GM12874 (cell line): Measurements from ENCODE around the gene GP2.

ENCODE experiments used
- TF ChIP-seq, protein P1 (sequence below): IDR thresholded peaks from 2 replicates; pipeline ENCODE4 v1.5.1; 2011; ENCODE audit warnings: low read depth, mild to moderate bottlenecking, control low read depth, low read length, moderate library complexity; ENCODE audit not compliant: insufficient read depth

The GP2 gene

DNA sequence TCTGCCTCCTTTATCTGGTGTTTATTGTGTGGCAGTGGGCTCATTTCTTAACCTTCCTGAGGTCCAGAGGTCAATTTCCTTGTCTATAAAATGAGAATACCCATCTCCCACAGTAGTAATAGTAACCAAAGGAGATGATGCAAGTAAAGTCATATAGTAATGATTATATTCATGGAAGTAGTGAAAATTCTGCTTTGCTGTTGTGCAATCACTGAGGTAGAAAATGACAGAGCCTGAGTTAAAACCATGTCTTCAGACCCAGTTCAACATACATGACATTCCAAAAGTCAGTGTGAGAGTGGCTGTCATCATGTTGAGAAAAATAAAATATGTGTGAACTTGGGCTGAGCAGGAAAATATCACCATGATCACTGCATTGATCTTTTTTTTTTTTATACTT is 26.1 kb upstream of the GP2 start:
- TF ChIP-seq, protein P1, sequence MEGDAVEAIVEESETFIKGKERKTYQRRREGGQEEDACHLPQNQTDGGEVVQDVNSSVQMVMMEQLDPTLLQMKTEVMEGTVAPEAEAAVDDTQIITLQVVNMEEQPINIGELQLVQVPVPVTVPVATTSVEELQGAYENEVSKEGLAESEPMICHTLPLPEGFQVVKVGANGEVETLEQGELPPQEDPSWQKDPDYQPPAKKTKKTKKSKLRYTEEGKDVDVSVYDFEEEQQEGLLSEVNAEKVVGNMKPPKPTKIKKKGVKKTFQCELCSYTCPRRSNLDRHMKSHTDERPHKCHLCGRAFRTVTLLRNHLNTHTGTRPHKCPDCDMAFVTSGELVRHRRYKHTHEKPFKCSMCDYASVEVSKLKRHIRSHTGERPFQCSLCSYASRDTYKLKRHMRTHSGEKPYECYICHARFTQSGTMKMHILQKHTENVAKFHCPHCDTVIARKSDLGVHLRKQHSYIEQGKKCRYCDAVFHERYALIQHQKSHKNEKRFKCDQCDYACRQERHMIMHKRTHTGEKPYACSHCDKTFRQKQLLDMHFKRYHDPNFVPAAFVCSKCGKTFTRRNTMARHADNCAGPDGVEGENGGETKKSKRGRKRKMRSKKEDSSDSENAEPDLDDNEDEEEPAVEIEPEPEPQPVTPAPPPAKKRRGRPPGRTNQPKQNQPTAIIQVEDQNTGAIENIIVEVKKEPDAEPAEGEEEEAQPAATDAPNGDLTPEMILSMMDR, result no peak

DNA sequence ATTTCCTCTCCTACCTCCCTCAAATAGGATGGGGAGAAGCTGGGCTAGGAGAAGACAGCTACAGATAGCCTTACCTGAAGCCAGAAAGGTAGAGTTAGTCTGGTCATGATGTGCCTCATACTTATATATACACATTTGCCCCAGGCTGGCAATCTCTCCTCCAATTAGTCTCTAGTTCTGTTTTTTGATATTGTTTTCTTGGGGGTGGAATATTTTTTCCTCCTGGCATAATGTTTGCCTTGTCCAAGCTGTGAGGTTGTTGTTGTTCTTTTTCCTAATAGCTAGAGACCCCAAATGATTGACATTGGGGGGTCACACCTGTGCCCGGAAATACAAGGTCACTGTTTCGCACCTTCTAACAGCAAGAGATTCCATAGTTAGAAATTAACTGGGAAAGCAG is 25.3 kb upstream of the GP2 start, which contains the start of gene UMOD:
Gene UMOD (minus strand): TSS at position 101 of the 400 bp plus-strand sequence. CDS start 1,978 bp downstream, outside the sequence.
- TF ChIP-seq, protein P1, result no peak

DNA sequence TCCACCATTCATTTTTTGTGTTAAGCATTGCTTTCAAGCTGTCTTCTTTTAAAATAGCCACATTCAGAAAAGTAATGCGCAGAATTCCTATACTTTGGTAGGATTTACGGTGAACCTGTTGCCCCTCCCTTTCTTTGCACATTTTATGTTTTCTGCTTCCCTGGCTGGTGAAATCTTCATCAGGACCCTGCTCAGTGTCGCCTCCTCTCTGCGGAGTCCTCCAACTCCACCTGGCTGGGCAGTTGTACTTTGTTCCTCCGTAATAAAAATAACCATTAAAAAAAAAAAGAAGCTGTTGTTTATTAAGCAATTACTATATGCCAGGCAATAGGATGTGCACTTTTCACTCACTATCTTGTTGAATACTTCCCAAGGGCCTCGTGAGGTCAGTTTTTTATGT is 22.3 kb upstream of the GP2 start:
- TF ChIP-seq, protein P1, result no peak

DNA sequence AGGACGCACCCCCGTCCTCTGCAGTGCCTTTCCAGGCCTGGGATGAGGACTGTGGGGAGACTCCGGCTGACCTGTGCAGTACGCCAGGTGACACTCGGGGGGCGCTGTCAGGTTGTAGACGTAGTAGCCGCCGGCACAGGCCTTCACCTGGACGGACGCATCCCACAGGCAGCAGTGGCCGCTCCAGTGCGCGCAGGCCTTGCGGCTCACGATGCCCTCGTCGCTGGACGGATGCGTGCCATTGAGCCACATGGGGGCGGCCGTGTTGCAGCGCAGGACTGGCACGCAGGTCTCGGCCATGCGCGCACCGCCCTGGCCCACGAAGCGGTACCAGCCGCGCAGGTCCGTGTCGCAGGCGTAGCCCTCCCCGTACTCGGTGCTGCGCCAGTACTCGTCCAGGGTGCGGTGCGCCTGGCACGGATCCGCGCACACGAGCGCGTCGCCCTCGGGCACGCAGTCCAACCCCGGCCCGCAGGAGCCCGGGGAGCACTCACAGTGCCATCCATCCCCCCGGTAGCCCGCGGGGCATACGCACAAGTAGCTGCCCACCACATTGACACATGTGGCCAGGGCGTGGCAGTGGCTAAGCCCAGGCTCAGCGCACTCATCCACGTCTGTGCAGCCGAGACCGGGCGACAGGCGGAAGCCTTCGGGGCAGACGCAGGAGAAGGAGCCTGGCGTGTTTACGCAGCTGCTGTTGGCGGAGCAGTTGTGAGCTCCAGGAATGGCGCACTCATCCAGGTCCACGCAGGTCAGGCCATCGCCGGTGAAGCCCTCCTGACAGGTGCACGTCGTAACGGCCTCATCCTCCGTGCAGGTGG is 21.3 kb upstream of the GP2 start:
- TF ChIP-seq, protein P1, result peak; percentile 11; the same call in 1 of the 2 replicates

DNA sequence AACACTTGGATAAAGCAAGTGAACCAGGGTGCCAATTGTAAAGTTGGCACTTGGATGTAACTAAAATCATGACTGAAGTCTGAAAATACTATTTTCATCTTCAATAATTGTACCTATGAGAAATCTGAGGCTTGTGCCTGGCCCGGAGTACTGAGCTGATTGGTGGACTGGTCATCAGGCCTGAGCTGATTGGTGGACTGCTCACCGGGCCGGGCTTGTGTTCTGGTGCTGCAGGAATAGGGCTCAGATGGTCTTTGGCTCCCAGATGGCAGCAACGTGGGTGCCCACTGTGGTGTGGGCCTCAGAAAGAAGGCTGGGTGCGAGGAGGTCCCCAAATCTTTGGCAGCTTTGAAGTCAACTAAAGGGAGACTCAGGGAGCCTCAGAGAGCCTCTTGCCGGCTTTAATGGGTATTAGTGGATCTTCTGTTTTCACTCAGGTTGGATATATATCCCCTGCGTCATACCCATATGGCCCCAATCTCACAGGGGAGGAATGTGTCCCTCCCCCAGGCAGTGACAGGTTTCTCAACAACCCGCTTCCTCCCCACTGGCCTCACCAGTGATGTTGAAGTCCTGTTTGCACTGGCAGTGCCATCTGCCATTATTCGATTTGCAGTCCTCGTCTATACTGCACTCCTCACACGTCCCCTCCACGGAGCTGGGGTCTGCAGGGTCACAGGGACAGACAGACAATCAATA is 20.5 kb upstream of the GP2 start:
- TF ChIP-seq, protein P1, result no peak

DNA sequence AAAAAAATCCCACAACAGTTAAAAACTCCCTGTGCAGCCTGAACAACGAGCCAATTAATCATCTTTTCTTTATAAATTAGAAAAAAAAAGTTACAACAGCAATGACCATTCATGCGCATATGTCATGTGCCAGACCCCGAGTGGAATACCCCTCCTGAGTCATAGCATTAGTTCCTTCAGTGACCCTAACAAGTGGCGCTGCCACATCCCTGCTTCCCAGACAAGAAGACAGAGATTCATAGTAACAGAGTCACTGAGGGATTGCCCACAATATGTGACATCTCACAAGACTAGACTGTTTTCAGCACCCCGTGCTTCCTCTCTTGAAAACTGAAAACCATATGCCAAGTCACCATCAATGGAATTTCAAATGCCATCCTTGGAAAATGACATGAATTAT is 17.3 kb upstream of the GP2 start:
- TF ChIP-seq, protein P1, result no peak

DNA sequence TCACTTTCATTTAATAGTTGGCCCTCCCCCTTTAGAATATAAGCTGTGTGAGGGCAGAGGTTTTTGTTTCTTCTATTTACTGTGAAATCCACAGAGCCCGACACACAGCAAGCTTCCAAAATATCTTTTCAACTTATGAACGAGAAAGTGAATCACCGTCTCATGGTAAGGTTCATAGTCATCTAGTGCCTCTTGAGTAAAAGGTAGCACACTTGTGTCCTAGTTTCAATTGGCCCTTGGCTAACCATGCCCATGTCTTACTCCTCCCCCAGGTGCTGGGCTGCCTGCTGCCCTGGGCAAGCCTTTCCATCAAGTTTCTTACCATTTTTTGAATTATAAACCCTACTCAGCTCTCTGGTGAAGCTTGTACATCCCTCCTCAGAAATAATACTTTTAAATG is 12.4 kb upstream of the GP2 start:
- TF ChIP-seq, protein P1, result no peak
